AG20443 (cell line): Measurements from ENCODE around the gene REC8.

Experiments
- DNase-seq: peaks from one replicate; pipeline ENCODE4 v3.0.0; 2012; ENCODE audit warnings: low spot score, mixed read lengths

The REC8 gene, protein sequence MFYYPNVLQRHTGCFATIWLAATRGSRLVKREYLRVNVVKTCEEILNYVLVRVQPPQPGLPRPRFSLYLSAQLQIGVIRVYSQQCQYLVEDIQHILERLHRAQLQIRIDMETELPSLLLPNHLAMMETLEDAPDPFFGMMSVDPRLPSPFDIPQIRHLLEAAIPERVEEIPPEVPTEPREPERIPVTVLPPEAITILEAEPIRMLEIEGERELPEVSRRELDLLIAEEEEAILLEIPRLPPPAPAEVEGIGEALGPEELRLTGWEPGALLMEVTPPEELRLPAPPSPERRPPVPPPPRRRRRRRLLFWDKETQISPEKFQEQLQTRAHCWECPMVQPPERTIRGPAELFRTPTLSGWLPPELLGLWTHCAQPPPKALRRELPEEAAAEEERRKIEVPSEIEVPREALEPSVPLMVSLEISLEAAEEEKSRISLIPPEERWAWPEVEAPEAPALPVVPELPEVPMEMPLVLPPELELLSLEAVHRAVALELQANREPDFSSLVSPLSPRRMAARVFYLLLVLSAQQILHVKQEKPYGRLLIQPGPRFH

DNA sequence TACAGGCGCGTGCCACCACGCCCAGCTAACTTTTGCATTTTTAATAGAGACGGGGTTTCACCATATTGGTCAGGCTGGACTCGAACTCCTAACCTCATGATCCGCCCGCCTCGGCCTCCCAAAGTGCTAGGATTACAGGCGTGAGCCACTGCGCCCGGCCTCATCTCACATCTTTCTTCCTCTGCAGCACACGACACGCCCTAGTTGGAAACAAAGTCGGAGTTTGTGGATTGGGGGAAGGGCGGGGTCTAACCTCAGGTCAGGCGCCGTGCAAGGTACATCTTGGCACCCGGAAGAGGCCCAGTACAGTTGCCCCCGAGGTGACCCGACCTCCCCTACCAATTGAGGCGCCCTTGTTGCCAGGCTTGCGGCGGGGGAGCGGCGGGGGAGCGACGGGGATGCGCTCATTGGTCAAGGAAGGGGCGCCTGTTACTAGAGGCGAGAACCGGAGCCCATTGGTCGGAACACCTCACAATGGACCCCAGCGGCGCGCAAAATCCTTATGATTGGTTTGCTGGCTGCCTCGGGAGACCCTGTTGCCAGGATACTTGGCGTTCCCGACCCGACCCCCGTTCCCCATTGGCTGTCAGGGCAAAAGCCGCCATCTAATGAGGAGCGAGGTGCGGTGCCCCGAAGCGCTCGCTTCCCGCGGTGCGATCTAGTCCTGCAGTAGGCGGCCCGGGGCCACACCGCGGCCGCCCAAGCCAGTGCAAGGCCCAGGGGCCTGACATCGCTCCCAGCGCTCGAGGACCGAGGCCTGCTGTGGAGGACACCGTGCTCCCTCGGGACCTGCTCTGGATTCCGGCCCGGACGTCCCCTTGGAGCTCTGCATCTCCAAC lies at the start of gene REC8:
Gene REC8 (plus strand): TSS at position 659 of the 839 bp plus-strand sequence. CDS start 473 bp downstream, outside the sequence.
- peak; percentile 16 for DNase-seq

DNA sequence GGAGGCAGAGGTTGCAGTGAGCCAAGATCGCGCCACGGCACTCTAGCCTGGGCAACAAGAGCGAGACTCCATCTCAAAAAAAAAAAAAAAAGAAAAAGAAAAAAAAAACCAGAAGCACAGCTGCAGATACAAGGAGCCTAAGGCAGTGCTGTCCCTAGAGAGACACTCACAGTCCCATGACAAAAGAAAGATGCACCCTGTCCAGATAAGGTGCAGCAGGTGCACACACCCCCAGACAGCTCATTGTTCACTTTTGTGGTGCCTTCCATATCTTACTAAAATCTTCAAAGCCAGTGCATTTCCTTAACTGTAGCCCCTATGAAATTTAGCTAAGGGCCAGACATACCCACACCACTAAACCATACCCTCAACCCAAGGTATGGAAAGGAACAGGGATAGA lies 49.5 kb upstream of the REC8 start:
- DNase-seq: no peak

DNA sequence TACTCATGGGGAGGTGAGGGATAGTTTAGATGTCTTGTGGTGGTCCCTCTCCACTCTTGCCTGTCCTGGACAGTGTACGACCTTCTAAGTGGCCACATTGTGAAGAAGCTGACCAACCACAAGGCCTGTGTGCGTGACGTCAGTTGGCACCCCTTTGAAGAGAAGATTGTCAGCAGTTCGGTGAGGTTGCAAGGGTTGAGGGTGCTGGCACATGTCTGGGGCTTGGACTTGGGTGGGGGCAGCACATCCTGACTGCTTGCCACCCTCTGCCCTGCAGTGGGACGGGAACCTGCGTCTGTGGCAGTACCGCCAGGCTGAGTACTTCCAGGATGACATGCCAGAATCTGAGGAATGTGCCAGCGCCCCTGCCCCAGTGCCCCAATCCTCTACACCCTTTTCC lies 49.0 kb upstream of the REC8 start:
- DNase-seq: no peak

DNA sequence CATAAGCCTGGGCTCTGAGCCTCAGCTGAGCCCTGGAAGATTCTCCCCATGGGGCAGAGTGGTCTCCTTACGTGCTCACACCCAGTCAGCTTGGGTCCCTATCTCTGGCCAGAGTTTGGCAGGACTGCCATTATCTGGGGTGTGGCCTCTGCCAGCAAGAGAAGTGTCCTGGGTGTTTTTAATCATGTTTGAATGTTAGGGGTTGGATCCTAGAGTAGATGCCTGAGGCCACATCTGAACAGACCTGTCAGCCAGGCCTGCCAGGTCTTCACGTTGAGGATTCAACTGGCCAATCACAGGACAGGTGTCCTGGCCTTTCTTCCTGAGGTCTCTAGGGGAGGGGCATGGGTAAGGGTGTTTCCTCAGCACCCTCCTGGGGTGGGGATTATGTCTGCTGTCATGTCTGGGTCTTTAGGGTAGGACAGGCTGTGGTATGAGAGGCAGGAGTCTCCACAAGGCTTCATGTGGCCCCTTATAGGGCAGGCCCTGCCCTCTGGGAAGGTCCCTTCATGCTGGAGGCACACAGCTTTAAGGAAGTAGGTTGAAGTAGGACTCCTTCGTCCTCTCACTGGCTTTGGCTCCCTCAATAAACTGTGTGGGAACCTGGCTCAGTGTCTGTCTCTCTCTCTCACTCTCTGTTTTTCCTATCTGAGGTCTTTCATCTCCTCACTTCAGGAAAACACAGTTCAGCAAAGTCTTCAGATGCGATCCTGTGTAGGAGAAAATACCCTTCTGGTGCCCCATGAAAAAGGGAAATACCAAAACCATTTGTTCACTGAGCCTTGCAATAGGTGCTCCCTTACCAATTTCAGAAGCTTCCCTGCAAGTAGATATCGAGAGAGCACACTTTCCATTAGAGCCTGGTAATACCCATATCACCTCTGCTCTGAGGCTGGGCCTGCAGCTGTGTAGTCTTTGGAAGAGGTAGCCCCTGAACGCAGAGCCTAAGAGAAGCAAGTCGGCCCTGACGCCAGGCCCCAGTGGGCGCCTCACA lies 48.2 kb upstream of the REC8 start:
- no peak for DNase-seq

DNA sequence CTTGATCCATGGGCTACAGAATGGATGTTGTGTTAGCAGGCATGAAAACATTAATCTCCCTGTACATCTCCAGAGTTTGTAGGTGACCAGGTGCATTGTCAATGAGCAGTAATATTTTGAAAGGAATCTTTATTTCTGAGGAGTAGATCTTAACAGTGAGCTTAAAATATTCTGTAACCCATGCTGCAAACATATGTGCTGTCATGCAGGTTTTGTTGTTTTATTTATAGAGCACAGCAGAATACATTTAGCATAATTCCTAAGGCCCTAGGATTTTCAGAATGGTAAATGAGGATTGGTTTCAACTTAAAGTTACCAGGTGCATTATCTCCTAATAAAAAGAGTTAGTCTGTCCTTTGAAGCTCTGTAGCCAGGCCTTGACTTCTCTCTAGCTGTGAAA lies 44.9 kb upstream of the REC8 start:
- DNase-seq: no peak

DNA sequence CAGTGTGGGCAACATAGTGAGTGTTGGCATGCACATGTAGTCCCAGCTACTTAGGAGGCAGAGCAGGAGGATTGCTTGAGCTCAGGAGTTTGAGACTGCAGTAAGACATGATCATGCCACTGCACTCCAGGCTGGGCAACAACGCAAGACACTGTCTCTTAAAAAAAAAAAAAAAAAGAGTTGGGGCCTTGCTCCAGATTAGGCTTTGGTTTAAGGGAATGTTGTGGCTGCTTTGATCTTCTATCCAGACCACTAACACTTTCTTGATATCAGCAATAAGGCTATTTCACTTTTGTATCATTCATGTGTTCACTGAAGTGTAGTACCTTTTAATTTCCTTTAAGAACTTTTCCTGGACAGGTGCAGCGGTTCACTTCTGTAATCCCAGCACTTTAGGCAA lies 44.2 kb upstream of the REC8 start:
- no peak for DNase-seq

DNA sequence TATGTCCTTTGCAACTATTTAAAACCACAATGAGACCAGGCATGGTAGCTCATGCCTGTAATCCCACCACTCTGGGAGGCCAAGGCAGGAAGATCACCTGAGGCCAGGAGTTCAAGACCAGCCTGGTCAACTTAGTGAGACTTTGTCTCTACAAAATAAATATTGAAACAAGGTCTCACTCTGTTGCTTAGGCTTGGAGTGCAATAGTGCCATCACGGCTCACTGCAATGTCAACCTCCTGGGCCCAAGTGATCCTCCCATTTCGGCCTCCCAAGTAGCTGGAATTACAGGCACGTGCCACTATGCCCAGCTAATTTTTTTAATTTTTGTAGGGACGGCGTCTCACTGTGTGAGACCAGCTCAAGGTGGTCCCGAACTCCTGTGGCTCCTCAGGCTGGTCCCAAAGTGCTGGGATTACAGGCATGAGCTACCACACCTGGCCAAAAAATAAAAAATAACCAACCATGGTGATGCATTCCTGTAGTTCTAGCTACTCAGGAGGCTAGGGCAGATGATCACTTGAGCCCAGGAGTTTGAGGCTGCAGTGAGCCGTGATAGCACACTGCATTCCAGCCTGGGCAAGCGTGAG lies 42.4 kb upstream of the REC8 start:
- no peak for DNase-seq

DNA sequence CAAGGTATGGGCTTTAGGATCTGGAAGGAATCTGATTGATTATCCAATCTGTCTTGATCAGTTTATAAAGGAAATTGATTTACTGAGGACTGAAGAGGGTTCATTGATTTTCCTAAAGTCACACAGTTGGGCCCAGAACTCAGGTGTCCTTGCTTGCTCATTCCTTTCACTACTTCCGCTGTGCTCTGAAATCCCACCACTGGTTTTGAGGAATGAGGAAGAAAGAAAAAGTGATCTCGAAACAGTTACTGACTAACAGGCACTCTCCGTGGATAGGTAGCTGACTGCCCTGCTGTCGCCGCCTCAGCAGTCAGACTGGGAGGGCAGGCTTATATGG lies 41.5 kb upstream of the REC8 start, which contains the start of gene FITM1:
Gene FITM1 (plus strand): TSS at position 280 of the 337 bp plus-strand sequence. CDS start 905 bp downstream, outside the sequence.
- DNase-seq: no peak

DNA sequence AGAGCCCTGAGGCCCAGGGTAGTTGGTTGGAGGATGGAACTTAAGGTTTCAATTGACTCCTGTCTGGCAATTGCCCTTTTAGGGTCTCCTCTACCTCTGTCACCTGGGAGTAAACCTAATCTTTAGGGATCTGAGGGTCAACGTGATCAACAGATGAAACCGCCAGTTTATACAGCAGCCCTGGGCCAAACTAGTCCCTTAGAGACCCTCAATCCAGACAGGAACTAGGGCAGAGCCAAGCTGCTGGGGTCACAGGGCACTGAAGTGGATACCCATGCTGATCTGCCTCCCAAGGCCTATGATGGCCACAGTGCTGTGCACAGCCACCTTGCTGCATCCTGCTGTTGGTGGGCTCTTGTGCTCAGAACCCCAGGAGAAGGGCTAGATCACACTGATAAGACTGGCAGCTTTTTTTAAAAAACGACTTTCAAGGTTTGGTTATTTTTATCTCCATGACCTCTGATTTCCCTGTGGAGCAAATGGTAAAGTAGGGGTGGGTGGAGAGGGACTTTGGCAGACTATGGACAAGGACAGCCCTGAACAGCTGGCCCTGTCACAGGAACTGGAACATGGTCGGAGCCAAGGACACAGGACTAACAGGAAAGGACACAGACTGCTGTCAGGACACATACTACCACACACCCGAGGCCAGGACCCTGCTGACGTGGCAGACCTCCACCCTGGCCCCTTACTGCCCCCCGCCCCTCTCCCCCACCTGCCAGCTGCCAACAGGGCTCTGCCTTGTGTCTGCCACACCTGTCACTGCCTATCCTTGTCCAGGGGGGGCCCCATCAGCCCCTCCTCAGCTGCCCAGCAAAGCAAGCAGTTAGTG lies 40.9 kb upstream of the REC8 start:
- no peak for DNase-seq

DNA sequence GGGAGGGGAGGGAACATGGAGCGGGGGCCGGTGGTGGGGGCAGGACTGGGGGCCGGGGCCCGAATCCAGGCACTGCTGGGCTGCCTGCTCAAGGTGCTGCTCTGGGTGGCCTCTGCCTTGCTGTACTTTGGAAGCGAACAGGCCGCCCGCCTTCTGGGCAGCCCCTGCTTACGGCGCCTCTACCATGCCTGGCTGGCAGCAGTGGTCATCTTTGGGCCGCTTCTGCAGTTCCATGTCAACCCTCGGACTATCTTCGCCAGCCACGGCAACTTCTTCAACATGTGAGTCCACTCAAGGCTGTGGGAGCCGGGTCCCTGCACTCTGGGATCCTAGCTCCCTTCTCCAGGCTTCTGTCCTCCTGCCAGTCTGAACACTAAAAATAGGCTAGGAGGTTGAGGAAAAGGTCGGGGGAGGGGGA lies 40.3 kb upstream of the REC8 start:
- no peak for DNase-seq

DNA sequence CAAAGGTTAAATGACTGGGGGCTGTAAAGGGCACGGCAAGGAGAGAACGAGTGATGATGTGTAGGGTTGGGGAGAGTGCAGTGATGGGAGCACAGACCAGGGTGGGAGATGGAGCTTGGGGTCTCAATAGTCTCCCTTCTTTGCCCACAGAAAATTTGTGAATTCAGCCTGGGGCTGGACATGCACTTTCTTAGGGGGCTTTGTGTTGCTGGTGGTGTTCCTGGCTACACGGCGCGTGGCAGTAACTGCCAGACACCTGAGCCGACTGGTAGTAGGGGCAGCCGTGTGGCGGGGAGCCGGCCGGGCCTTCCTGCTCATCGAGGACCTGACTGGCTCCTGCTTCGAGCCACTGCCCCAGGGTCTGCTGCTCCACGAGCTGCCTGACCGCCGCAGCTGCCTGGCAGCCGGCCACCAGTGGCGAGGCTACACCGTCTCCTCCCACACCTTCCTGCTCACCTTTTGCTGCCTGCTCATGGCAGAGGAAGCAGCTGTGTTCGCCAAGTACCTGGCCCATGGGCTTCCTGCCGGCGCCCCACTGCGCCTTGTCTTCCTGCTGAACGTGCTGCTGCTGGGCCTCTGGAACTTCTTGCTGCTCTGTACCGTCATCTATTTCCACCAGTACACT lies 39.7 kb upstream of the REC8 start:
- DNase-seq: no peak

DNA sequence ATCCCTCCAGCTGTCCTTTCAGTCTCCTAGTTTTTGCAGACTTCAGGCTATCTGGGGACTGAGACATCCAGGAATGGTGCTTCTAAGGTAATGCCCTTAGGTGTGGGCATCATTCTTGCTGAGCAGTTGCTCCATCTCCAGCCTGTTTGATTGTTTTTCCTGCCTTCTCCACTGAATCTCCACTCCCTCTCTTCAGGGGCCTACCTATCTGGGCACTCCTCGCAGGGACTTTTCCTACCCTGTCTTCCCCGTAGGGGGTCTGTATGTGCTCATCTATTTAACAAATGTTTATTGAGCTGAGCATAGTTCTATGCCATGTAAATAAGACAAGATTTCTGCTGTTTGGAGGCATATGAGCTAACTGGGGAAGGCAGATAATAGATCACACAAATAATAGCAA lies 38.9 kb upstream of the REC8 start:
- no peak for DNase-seq

DNA sequence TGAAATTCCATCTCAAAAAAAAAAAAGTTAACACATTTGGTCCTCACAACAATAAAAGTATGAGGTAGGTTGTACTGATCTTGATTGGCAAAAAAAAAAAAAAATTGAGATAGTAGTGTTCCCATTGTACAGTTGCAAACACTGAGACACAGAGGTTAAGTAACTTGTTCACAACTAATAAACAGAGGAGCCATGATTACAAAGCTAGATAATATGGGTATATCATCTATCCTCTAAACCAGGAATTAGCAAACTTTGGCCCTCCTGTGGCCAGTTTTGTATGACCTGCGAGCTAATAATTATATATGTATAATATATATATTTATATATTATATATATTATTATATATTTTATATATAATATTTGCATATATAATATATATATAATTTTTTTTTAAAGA lies 38.1 kb upstream of the REC8 start:
- DNase-seq: no peak

DNA sequence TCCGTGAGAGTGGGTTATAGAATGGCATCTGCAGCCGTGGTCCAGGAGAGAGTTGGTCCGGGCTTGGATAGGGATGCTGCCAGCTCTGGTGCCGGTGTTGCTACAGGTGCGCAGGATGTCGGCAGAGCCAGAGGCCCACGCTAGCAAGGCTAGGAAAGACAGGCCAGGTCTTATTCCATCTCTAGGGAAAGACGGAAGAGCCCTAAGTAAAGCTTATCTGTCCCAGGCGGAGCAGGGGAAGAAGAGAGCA lies 36.4 kb upstream of the REC8 start:
- DNase-seq: no peak

DNA sequence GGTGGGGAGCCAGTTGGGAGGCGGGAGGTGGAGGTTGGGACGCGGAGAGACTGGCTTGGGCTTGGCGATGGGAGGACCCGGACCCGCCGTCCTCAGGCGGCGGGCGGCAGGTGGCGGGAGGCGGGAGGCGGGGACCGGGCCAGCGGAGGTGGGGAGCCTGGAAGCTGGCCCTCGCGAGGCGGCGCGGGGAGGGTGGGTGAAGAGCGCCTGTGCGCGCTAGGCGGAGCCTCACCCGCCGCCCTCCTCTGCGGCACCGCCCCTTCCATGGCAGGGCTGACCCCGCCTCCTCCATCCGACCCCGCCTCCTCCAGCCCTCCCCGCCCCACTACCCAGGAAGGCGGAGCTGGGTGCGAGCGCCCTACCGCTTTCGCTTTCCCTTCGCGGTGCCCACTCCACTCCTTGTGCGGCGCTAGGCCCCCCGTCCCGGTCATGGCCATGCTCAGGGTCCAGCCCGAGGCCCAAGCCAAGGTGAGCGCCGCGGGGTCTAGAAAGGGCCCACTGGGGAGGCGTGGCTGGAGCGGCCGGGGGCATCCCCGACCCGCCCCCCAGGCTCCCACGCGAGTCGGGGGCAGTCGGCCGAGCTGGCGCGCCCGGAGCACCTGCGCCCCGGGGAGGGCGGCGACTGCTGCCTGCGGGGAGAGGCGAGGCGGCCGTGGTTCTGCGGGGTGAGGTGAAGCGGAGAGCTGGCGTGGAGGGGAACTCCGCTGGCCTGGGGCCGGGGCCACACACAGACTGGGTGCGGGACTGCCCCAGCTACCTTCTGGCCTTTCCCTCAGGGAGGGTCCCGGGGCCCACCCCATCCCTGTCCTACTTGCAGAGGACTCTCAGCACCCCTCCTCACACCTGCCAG lies 35.8 kb upstream of the REC8 start, which contains the start of gene PSME1:
Gene PSME1 (plus strand): TSS at position 361 of the 850 bp plus-strand sequence. CDS start 69 bp downstream, at position 430.
- peak; percentile 97 for DNase-seq

DNA sequence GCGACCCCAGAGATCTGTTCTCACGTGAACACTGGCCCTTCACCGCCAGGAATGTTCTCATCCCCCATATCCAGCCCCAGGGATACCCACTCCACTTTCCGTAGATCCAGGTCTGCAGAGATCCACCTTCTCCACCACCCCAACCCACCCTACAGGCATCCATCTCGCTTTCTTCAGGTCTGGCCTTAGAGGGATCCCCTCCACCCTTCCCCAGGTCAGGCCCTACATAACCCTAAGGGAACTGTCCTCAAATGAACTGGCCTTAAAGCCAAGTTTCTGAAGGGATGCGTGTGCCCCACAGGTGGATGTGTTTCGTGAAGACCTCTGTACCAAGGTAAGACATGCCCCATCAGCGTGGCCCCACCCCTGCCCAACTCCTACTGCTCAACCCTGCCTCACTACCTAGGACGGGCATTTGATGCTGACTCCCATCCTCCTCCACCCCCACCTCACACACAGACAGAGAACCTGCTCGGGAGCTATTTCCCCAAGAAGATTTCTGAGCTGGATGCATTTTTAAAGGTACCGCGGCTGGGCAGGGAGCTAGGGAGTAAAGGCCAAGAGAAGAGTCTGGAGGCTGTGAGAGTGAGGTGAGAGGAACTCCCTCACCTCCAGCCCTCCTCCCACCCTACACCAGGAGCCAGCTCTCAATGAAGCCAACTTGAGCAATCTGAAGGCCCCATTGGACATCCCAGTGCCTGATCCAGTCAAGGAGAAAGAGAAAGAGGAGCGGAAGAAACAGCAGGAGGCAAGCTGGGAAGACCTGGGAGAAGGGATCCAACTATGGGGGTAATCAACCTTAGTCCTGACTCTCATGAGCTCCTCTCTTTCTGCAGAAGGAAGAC lies 35.0 kb upstream of the REC8 start:
- no peak for DNase-seq

DNA sequence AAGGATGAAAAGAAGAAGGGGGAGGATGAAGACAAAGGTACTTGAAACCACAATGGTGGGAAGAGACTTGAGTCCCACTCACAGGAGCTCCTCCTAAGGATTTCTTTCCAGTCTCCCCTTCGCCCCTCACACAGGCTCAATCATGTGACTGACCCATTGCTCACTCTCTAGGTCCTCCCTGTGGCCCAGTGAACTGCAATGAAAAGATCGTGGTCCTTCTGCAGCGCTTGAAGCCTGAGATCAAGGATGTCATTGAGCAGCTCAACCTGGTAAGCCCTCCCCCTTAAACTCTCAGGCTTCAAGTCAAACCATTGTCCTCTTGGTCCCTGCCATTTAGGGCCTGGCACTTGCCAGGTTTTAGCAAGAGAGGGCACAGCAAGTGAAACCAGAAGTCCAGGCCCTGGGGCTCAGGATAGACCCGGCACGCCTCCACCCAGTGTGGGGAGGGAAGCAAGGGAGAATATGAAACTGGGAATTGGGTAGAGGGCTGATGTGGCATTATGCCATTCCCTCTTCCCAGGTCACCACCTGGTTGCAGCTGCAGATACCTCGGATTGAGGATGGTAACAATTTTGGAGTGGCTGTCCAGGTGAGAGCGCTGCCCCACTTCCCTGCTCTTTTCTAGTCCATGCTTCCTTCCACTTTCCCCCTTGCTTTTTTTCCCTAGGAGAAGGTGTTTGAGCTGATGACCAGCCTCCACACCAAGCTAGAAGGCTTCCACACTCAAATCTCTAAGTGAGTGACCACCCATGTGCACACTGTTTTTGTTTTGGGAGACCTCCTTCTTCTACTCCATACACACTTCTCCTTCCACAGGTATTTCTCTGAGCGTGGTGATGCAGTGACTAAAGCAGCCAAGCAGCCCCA lies 34.1 kb upstream of the REC8 start:
- DNase-seq: no peak
